ENCODE data around the gene JMJD1C.

JMJD1C gene

GRCh38 chr10:63150745-63151144 is 315.0 kb downstream of the JMJD1C start:
- no peak for DNase-seq (ENCODE audit: low spot score)
- TF ChIP-seq CTCF (IDR thresholded peaks at IDR 0.05; ENCODE audit: poor library complexity, severe bottlenecking) = no peak
- H3K4me1 ChIP-seq (ENCODE audit: insufficient read depth, poor library complexity, severe bottlenecking) = no peaks in the 10 kb centered on the region
- peaks cover 76% of the 10 kb centered on the region for H3K36me3 ChIP-seq (ENCODE audit: low read depth)
- H3K9me3 ChIP-seq (ENCODE audit: severe bottlenecking) = no peaks in the 10 kb centered on the region
- H3K4me3 ChIP-seq (ENCODE audit: severe bottlenecking) = no peak overlapping the region
- H3K27me3 ChIP-seq (ENCODE audit: insufficient read depth, poor library complexity, severe bottlenecking) = no peaks in the 10 kb centered on the region
- no peak overlapping the region for H3K27ac ChIP-seq (ENCODE audit: poor library complexity, severe bottlenecking)
- ATAC-seq (ENCODE audit: low read depth) = no peak

GRCh38 chr10:63146503-63146902 is 319.3 kb downstream of the JMJD1C start:
- Histone ChIP-seq H3K9me3 (ENCODE audit: severe bottlenecking) (no peaks in the 10 kb centered on the region), H3K36me3 (ENCODE audit: low read depth) (peaks cover 38% of the 10 kb centered on the region), H3K4me3 (ENCODE audit: severe bottlenecking) (no peak overlapping the region), H3K4me1 (ENCODE audit: insufficient read depth, poor library complexity, severe bottlenecking) (peaks cover 3% of the 10 kb centered on the region), H3K27ac (ENCODE audit: poor library complexity, severe bottlenecking) (no peak overlapping the region), H3K27me3 (ENCODE audit: insufficient read depth, poor library complexity, severe bottlenecking) (no peaks in the 10 kb centered on the region)
- ATAC-seq (ENCODE audit: low read depth) (no peak), DNase-seq (ENCODE audit: low spot score) (no peak)
- TF ChIP-seq CTCF (IDR thresholded peaks at IDR 0.05; ENCODE audit: poor library complexity, severe bottlenecking) = no peak

- no peaks in the 10 kb centered on the region for H3K9me3 ChIP-seq (ENCODE audit: severe bottlenecking)
- H3K27me3 ChIP-seq (ENCODE audit: insufficient read depth, poor library complexity, severe bottlenecking) = no peaks in the 10 kb centered on the region
- no peak overlapping the region for H3K4me3 ChIP-seq (ENCODE audit: severe bottlenecking)
- H3K36me3 ChIP-seq (ENCODE audit: low read depth) = peaks cover 36% of the 10 kb centered on the region
- H3K27ac ChIP-seq (ENCODE audit: poor library complexity, severe bottlenecking) = no peak overlapping the region
- no peak for TF ChIP-seq CTCF (IDR thresholded peaks at IDR 0.05; ENCODE audit: poor library complexity, severe bottlenecking)
- DNase-seq (ENCODE audit: low spot score) (no peak), ATAC-seq (ENCODE audit: low read depth) (no peak)
- peaks cover 3% of the 10 kb centered on the region for H3K4me1 ChIP-seq (ENCODE audit: insufficient read depth, poor library complexity, severe bottlenecking)
Measured at GRCh38 chr10:63145782-63146181, 320.0 kb downstream of the JMJD1C start.

- Histone ChIP-seq H3K4me1 (ENCODE audit: insufficient read depth, poor library complexity, severe bottlenecking) (peaks cover 3% of the 10 kb centered on the region), H3K27ac (ENCODE audit: poor library complexity, severe bottlenecking) (no peak overlapping the region), H3K4me3 (ENCODE audit: severe bottlenecking) (no peak overlapping the region), H3K36me3 (ENCODE audit: low read depth) (peaks cover 44% of the 10 kb centered on the region), H3K27me3 (ENCODE audit: insufficient read depth, poor library complexity, severe bottlenecking) (no peaks in the 10 kb centered on the region), H3K9me3 (ENCODE audit: severe bottlenecking) (no peaks in the 10 kb centered on the region)
- TF ChIP-seq CTCF (IDR thresholded peaks at IDR 0.05; ENCODE audit: poor library complexity, severe bottlenecking) = no peak
- ATAC-seq (ENCODE audit: low read depth) = no peak
- DNase-seq (ENCODE audit: low spot score) = no peak
Measured at GRCh38 chr10:63143987-63144386, 321.8 kb downstream of the JMJD1C start.

- Histone ChIP-seq H3K4me3 (ENCODE audit: severe bottlenecking) (no peak overlapping the region), H3K27ac (ENCODE audit: poor library complexity, severe bottlenecking) (no peak overlapping the region), H3K9me3 (ENCODE audit: severe bottlenecking) (no peaks in the 10 kb centered on the region), H3K36me3 (ENCODE audit: low read depth) (peaks cover 36% of the 10 kb centered on the region), H3K4me1 (ENCODE audit: insufficient read depth, poor library complexity, severe bottlenecking) (peaks cover 3% of the 10 kb centered on the region), H3K27me3 (ENCODE audit: insufficient read depth, poor library complexity, severe bottlenecking) (no peaks in the 10 kb centered on the region)
- no peak for DNase-seq (ENCODE audit: low spot score)
- TF ChIP-seq CTCF (IDR thresholded peaks at IDR 0.05; ENCODE audit: poor library complexity, severe bottlenecking) = no peak
- no peak for ATAC-seq (ENCODE audit: low read depth)
Measured at GRCh38 chr10:63142136-63142535, 323.6 kb downstream of the JMJD1C start.

Measured in RWPE2 (cell line).